AG04449 (cell line): ENCODE measurements around the gene FHAD1.
A peak's percentile ranks its signal among the peaks of the same experiment; 100 is the strongest.

Experiments used
- CTCF ChIA-PET: fragments of 350-600 bp; formaldehyde crosslinking; extraction: SDS; loops from one replicate; lab custom pipeline; 2021; ENCODE audit warnings: antibody characterized with exemption; lab: Yijun Ruan, JAX
- POLR2A ChIA-PET: fragments of 400-600, 350-600 bp; formaldehyde crosslinking; extraction: SDS; loops from one replicate; lab custom pipeline; 2020; ENCODE audit warnings: antibody characterized with exemption, inconsistent platforms; lab: Yijun Ruan, JAX
- DNase-seq: peaks from one replicate; pipeline ENCODE4 v3.0.0-alpha.2; 2010; ENCODE audit warnings: low read depth, low spot score
- H3K4me3 ChIP-seq: 2 replicates; pipeline ENCODE4 v1.5.1; 2011; ENCODE audit warnings: low read depth, mild to moderate bottlenecking, control low read depth, low read length
- TF ChIP-seq, protein P1 (sequence below): IDR thresholded peaks from one replicate; pipeline ENCODE4 v1.5.1; 2011; ENCODE audit warnings: mild to moderate bottlenecking, moderate library complexity, low read length, control low read depth, inconsistent platforms; ENCODE audit not compliant: insufficient read depth; ENCODE audit errors: missing control alignments

The FHAD1 gene

DNA sequence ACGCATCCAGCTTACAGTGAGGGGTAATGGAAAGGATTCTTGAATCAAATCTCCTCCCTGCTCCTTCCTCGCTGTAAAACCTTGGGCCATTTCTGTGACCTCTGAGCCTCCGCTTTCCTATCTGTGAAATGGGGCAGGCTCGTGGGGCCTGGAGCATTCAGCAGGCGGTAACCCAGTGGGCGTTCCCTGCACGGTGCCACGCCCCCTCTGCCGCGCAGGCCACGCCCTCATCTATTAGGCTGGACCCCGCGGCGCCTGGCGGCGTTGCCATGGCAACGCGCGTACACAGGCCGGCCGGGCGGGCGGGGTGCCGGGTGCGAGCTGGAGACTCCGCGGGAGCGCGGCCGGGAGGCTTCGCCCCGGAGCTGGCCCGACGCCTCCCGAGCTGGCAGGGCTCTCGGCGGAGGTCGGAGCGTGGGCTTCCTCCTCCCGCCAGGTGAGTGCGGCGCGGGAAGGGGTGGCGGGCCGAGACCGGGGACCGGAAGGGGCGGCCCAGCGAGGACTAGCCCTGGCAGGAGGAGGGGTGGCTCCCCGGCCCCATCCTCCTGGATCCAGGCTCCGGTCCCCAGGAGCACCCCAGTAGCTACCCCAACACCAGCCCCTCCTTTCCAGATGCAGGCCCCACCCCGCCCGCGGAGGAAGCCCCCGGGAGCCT lies at the start of gene FHAD1:
FHAD1 (plus strand) TSS at position 264 of the 655 bp plus-strand sequence. CDS start 4,562 bp downstream, outside the sequence.
- H3K4me3 ChIP-seq: peak within 1 kb of the TSS; percentile 41
- DNase-seq: no peak
- CTCF ChIA-PET: interaction anchor here (0.8 to 2.2 kb wide), 2 partner anchors 95 to 238 kb away, joined by 3 to 14 read pairs; no protein-coding TSS in a partner anchor
- POLR2A ChIA-PET: interaction anchor here (0.7 kb wide), 1 partner anchor 1226 kb away, joined by 3 read pairs; no protein-coding TSS in a partner anchor
- TF ChIP-seq, protein P1, sequence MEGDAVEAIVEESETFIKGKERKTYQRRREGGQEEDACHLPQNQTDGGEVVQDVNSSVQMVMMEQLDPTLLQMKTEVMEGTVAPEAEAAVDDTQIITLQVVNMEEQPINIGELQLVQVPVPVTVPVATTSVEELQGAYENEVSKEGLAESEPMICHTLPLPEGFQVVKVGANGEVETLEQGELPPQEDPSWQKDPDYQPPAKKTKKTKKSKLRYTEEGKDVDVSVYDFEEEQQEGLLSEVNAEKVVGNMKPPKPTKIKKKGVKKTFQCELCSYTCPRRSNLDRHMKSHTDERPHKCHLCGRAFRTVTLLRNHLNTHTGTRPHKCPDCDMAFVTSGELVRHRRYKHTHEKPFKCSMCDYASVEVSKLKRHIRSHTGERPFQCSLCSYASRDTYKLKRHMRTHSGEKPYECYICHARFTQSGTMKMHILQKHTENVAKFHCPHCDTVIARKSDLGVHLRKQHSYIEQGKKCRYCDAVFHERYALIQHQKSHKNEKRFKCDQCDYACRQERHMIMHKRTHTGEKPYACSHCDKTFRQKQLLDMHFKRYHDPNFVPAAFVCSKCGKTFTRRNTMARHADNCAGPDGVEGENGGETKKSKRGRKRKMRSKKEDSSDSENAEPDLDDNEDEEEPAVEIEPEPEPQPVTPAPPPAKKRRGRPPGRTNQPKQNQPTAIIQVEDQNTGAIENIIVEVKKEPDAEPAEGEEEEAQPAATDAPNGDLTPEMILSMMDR: no peak

DNA sequence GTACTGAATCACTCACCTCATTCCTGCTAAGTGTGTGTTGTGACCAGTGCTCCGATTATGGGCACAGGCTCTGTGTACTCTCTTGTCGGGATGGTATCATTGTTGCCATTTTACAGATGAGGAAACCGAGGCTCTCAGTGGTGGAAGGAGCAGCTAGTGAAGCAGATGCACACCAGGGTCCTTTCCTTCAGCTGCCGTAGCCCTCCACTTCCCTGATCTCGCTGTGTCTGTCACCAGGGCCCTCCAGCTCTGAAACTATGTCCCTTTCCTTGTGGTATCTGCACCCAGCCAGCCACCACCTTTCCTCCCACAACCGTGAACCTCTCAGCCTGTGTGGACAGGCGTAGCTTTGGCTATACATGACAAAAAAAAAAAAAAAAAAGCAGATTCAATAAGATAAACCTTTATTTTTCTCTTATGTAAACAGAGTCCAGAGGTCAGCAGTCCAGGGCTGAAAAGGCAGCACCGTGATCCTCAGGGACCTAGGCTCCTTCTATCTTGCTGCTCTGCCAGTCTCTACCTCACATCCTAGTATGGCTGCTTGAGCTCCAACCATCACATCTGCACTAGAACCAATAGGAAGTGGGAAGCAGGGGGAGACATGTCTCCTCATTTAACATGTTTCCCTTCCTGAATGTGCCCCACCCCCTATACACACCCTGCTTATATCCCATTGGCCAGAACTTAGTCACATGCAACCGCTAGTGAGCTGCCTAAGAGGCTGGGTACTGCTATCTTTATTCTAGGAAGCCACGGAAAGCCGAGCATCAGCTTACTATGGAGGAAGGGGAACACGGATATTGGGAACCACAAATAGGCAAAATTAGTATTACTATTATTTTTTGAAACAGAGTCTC lies 49.2 kb upstream of the FHAD1 start:
- no peak for DNase-seq
- CTCF ChIA-PET: no interaction called here
- POLR2A ChIA-PET: no interaction called here
- H3K4me3 ChIP-seq: no peak overlapping the region
- TF ChIP-seq, protein P1: no peak

DNA sequence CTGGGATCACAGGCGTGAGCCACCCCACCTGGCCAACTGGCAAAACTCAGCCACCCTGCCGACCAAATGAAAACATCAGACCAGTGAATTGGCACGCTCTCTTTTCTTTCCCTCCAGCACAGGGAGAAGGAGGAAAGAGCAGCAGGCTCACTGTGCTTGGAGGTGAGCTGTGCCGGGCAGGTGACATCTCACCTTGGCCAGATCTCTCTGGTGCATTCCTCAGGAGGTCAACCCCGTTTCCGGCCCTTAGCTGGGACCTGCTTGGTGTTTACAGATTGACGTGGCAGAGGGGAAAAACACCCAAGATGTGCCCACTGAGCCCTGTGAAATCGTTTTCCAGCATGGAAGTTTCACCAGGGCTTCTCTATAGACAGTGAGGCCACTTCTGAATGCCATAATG lies 48.3 kb upstream of the FHAD1 start:
- ChIA-PET POLR2A (no interaction called here), CTCF (no interaction called here)
- no peak overlapping the region for H3K4me3 ChIP-seq
- no peak for DNase-seq
- TF ChIP-seq, protein P1: no peak

DNA sequence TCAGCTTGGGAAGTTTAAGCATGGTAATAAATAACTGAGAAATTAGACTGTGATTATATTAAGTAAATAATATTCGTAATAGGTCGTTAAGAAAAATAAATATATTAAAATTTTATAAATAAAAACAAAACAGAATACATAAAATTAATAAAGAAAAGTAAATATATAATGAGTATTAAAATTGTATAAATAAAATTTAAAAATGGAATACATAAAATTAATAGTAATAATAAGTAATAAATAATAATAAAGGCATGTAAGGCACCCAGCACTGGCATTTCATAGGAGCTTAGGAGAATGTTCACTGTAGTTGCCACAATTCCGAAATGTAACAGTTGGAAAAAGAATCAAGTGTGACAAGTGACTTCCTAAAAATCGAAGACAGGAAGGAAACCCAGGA lies 45.8 kb upstream of the FHAD1 start:
- DNase-seq: no peak
- no peak overlapping the region for H3K4me3 ChIP-seq
- TF ChIP-seq, protein P1: no peak
- ChIA-PET CTCF (interaction anchor here (1.0 to 1.1 kb wide), 3 partner anchors 30 to 72 kb away, joined by 3 read pairs; no protein-coding TSS in a partner anchor), POLR2A (interaction anchor here (1.0 kb wide), 1 partner anchor 23 kb away, joined by 4 read pairs; no protein-coding TSS in a partner anchor)

DNA sequence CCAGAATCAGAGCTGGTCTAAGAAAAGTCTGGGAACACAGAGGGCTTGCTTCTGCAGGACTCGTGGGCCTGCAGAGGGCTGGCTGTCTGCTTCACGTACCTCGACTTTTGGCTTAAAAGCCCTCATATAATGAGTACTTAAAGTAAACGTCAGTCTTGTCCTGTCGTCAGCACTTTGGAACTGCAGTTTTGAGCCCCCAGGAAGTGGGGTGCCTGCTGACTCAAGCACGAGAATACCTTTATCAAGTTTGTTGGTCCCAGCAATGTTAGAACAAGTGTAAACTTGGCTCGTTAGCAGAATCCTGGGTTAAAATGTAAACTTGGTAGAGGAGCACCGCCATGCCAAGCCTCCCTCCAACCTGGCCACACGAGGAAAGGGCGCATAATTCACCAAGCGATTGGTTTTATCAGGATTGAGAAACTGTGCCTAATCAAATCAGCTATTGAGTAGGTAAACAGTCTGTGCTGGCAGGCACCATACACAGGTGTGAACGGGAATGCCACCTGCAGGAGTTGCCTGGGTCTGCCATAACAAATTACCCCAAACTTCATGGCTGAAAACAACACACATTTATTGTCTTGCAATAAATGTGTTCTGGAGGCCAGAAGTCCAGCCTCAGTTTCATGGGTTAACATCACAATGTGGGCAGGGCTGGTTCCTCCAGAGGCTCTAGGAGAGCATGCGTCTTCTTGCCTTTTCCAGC lies 45.0 kb upstream of the FHAD1 start:
- TF ChIP-seq, protein P1: no peak
- ChIA-PET POLR2A (no interaction called here), CTCF (interaction anchor here (1.0 to 1.6 kb wide), 3 partner anchors 31 to 71 kb away, joined by 3 read pairs; no protein-coding TSS in a partner anchor)
- H3K4me3 ChIP-seq: no peak overlapping the region
- no peak for DNase-seq
